ENCODE results near the gene HINT1. TPM values are rescaled to one million over a fixed set of nuclear protein-coding genes. Genes with fewer than 3 reads are reported as not detected.
"Not testable (repeated sequence)": the region's sequence is repeated elsewhere in the genome, so short reads cannot be mapped to it uniquely, and the experiment has no call there.

Gene HINT1
- polyA plus RNA-seq, 1 donor: 358 TPM

DNA sequence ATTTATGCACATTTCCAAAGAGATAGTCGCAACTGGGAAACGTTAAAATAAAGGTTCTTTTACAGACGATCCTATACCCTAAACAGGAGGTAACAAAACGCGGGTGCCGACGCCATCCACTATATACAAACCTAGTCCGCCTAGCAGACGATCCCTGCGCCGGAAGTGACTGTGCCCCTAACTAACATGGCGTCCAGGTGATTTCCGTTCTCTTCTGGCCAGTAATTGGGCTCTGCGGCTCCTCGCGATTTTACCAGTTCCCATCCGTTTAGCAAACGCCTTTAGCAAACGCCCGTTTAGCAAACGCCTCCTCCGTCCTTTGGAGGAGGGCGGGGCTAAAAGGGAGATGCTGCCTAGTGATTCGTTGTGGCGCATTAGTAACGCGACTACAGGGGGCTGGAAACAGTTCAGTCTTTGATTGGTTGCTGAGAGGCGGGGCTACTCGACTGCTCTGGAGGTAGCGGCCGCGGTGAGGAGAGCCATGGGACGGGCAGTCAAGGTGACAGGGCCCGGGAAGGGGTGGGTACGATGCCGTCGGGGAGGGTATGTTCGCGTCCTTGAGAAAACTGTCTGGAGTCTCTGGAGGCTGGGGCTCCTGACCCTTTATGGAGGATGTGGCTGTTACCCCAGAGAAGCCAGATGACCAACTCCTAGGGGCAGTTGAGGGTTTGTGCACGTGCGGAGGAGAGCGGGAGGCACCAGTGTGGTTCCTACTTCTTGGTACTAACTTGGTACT, 5.7 kb upstream of the HINT1 start, which contains the start of gene LYRM7:
Gene LYRM7 (plus strand): TSS at position 405 of the 736 bp plus-strand sequence. CDS start 77 bp downstream, at position 482.
- peak; percentile 99 for DNase-seq (ENCODE audit: low read depth)

DNA sequence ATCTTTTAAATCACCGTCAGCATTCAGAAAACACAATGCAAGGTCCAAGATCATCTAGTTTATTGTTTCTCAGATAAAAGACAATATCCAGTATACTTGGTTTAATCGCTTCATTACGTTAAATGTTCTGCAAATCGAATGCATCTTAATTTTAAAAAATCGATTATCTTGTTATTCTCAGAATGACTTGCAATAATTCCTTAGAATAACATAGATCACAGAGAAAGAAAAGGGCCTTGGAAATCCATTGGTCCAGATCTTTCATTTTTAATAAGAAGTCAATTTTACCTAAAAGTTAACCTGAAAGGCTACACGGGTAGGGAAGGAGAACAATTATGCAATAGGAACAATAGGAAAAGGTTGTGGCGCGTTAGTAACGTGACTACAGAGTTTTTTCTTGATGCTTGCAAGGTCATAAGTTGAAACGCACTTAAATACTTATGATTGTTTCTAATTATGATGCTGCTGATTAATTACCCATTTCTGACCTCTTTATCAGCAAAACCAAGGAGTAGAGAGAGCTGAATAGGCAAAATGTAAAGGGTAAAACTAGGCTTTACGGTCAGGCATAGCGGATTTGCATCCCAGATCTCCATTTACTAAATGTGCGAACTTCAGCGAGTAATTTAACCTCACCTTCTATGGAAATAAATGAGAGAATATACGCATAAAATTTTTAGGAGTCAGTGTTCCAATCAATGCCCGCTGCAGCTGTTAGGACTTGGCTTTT, 4.9 kb upstream of the HINT1 start:
- DNase-seq (ENCODE audit: low read depth): no peak

DNA sequence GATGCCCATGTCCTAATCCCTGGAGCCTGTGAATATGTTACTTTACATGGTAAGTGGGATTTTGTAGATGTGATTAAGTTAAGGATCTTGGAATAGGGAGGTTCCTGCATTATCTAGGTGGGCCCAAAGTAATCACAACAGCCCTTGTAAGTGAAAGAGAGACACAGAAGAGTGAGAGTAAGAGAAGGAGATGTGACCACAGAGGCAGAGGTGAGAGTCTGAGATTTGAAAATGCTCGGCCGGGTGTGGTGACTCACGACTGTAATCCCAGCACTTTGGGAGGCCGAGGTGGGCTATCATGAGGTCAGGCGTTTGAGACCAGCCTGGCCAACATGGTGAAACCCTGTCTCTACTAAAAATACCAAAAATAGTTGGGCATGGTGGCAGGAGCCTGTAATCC, 2.6 kb upstream of the HINT1 start:
- no peak for DNase-seq (ENCODE audit: low read depth)

DNA sequence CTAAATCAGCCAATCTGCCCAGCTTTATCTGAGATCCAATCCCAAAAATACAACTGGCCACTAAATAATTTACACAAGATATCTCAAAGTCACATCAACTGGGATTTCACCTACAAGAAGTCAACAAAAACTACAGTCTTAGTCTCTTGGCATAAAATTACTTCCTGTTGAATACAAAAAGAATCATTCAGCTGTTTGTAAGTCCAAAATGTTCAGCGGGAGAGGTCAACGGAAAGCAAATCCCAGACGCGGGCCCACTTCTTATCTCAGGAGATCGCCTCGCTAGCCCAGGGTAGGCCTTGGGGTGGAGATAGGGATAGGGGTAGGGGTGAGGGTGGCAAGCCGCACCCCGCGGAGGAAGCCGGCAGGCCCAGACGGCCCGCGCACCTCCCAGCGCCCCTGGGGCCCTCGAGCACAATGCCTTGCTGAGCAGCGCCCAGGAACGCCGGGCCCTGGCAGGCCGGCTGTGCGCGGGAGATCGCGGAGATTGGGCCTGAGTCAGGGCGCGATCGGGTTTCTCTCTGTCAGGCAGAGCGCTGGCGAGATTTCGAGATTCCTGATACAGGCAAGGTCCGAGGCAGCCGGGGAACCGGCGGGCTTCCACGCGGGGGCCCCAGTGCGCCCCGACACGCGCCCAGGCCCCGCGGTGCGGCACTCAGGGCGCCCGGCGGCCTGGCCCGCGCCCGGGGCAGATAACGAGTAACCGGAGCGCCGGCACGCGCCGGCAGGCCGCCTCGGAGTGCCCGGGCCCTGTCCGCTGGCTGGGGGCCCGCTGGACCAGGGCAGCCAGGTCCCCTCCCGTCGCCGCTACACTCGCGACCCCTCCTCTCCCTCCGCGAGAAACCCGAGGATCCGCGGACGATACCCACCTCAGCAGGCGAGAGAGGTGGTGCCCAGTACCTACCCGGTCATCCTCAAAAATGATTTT, 601 bp downstream of the HINT1 start:
- no peak for DNase-seq (ENCODE audit: low read depth)

DNA sequence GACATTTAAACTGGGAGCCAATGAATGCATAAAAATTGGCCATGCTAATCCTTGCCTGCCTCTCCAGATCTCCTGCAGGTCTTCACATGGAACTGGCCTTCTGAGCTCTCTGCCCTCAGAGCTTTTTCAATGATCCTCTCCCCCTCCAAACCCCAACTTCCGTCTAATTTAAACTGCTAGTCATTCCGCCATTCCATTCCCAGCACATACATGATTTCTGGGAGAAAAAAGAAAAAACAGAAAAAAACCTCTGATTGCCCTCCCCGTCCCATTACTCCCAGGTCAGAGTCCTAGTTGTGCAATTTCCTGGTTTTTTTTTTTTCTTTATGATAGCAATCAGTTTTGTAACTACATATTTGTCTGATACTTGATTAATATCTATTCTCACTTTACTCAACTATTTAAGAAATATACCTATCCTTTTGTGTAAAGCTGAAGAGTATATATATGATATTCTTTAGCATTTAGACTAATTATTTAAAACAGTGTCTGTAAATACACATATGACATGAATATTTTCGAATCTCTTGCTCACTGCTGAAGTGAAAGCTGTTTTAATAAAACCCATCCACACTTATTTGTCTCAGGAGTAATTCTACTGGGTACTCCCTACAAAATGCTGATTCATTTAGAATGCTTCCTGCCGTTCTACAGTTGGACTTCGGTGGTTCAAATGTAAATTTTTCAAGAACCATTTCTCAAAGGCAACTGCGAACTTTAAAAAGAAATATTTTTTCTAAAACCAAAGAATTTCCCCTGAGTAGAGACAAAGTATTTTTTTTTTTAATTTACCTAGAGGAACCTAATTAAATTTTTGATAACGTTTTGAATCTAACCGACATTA, 1.6 kb downstream of the HINT1 start:
- no peak for DNase-seq (ENCODE audit: low read depth)

DNA sequence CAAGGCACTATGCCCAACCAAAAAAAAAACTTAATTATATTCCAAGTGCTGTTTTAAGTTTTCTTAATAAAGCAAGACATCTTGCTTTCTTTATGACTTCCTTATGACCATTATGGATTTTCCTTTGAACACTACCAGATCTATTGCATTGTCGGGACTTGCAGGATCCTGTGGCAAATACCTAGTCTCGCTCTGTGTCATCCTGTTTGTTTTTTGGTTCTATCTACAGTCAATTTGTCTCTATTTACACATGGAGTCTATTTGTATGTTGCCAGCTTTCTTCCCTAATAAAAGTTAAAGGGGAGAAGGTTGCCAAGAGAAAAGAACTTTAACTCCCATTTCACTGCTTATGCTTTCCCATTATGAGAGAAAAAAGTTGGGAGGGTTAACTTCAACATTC, 4.9 kb downstream of the HINT1 start:
- no peak for DNase-seq (ENCODE audit: low read depth)

DNA sequence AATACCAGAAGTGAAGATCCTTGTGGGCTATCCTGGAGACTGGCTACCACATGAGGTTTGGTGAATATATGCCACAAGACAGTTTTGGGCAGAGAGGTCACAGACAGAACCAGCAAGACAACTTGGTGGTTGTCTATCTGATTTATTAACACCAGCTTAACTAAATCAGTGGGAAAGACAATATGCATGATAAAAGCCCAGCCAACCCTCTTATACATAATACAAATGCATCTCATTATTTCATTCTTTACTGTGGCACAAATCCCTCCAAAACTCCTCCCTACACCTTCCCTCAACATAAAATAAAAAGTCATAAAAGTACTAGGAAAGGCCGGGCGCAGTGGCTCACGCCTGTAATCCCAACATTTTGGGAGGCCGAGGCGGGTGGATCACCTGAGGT, 8.1 kb downstream of the HINT1 start:
- DNase-seq (ENCODE audit: low read depth): no peak

DNA sequence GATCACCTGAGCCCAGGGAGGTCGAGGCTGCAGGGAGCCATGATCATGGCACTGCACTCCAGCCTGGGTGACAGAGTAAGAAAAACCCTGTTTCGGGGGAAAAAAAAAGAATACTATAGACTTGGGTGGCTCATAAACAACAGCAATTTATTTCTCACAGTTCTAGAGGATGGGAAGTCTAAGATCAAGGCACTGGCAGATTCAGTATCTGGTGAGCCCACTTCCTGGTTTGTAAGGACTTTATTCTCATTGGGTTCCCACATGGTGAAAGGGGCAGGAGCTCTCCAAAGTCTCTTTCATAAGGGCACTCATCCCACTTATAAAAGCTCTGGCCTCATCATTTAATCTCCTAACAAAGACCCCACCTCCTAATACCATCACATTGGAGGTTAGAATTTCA, 8.7 kb downstream of the HINT1 start:
- no peak for DNase-seq (ENCODE audit: low read depth)

DNA sequence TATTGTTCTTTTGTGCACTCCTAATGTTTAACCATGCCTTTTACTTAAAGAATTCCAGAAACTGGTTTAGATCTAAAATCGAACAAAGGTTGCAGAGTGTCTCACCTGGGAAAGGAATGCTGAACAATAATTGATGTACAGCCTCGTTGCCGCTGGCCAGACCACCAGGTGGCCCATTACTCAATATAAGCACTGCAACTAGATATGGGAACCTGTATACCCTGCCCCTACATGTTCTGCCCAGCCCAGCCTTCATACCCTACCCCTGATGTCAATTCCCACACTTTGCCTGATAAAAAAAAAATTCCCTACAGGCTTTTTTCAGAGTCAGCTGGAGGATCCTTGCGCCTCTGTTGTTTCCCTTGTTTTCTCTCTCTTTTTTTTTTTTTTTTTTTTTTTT, 13.8 kb downstream of the HINT1 start:
- no peak for DNase-seq (ENCODE audit: low read depth)

DNA sequence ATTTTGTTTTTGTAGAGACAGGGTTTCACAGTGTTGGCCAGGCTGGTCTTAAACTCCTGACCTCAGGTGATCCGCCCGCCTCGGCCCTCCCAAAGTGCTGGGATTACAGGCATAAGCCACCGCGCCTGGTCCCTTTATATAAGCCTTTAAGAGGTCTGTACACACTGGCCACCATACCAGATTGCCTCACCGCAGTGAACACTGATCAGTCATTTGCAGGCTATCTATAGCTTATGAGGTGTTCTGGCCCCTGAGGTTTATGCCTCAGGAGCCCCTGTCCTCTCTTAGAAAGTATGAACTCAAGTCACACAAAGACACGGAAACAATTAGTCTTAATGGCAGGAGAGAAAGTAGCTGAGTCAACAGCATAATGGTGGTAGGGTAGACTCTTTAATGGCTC, 14.6 kb downstream of the HINT1 start:
- no peak for DNase-seq (ENCODE audit: low read depth)

DNA sequence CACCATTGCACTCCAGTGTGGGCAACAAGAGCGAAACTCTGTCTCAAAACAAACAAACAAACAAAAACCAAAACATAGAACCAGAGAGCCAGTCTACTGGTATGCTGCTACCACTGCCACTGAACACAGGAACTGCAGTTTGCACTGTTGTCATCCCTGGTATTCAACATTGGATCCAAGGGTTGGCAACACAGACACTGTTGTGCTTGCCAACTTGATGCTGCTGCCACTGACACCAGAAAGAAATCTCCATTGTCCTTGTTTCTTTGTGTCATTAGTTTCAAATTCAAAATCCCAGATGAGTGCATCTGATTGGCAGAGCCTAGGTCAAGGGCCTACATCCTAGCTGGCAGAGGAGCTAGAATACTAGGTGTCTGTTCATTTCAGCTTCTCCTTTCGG, 16.2 kb downstream of the HINT1 start:
- no peak for DNase-seq (ENCODE audit: low read depth)

DNA sequence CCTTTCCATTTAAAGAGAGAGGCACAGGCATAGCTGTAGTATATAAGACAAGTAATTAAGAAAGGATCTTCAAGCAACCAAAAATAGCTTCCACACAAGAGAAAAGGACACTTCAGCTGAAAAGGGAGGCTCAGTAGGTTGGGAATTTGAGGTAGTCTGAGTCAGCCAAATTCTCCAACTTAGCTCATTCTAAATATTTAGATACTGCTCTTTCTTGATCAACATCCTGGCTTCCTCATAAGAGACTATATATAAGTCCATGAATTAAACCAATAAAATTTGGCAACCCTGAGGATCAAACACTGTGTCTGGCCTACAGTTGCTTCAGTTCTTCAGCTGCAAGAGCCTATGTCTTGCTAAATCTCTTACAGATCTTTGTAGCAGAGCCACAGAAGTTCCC, 17.8 kb downstream of the HINT1 start:
- no peak for DNase-seq (ENCODE audit: low read depth)

DNA sequence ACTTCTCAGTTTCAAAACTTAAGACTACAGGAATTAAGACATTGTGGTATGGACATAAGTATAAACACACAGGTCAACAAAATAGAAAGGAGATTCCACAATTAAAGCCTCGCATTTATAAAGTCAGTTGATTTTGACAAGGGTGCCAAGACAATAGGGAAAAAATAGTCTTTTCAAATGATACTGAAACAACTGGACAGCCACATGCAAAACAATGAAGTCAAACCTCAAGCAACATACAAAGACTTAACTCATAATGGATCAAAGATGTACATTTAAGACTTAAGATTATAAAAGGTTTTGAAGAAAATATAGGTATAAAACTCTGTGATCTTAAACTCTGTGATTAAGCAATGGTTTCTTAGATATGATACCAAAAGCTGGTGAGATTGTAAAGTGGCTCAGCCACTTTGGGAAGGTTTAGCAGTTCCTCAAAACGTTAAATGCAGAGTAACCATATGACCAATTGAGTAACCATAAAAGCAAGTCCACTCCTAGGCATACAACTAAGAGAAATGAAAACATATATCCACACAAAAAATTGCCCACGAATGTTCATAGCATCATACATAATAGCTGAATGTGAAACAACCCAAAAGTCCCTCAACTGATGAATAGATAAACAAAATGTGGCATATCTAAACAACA, 22.0 kb downstream of the HINT1 start:
- DNase-seq (ENCODE audit: low read depth): no peak

DNA sequence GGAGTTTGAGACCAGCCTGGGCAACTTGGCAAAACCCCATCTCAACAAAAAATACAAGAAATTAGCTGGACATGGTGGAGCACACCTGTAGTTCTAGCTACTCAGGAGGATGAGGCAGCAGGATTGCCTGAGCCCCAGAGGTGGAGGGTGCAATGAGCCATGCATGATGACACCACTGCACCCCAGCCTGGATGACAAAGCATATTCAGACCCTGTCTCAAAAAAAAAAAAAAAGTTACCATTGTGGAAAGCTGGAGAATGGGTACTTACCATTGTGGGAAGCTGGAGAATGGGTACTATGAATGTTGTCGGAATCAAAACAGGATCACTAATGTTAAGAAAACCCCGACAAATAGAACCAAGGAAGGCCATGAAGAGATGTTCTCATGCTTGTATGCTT, 25.7 kb downstream of the HINT1 start:
- no peak for DNase-seq (ENCODE audit: low read depth)

DNA sequence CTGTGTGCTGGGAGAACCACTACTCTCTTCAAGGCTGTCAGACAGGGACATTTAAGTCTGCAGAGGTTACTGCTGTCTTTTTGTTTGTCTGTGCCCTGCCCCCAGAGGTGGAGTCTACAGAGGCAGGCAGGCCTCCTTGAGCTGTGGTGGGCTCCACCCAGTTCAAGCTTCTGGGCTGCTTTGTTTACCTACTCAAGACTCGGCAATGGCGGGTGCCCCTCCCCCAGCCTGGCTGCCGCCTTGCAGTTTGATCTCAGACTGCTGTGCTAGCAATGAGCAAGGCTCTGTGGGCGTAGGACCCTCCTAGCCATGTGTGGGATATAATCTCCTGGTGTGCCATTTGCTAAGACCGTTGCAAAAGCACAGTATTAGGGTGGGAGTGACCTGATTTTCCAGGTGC, 26.6 kb downstream of the HINT1 start:
- not testable (repeated sequence) for DNase-seq (ENCODE audit: low read depth)

DNA sequence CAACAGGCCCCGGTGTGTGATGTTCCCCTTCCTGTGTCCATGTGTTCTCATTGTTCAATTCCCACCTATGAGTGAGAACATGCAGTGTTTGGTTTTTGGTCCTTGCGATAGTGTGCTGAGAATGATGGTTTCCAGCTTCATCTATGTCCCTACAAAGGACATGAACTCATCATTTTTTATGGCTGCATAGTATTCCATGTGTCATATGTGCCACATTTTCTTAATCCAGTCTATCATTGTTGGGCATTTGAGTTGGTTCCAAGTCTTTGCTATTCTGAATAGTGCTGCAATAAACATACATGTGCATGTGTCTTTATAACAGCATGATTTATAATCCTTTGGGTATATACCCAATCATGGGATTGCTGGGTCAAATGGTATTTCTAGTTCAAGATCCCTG, 32.0 kb downstream of the HINT1 start:
- not testable (repeated sequence) for DNase-seq (ENCODE audit: low read depth)

DNA sequence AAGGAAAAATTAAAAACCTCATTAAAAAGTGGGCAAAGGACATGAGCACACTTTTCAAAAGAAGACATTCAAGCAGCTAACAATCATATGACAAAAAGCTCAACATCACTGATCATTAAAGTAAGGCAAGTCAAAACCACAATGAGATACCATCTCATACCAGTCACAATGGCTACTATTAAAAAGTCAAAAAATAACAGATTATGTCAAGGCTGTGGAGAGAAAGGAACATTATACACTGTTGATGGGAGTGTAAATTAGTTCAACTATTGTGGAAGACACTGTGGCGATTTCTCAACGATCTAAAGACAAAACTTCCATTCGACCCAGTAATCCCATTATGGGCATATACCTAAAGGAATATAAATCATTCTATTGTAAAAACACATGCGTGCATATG, 35.8 kb downstream of the HINT1 start:
- DNase-seq (ENCODE audit: low read depth): no peak

DNA sequence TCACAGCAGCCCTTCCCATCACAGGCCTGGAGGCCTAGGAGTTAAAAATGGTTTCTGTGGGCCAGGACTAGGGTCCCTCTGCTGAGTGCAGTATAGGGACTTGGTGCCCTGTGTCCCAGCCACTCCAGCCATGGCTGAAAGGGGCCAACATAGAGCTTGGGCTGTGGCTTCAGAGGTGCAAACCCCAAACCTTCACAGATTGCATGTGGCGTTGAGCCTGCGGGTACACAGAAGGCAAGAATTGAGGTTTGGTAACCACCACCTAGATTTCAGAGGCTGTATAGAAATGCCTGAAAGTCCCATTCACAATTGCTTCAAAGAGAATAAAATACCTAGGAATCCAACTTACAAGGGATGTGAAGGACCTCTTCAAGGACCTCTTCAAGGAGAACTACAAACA, 37.8 kb downstream of the HINT1 start:
- DNase-seq (ENCODE audit: low read depth): not testable (repeated sequence)

DNA sequence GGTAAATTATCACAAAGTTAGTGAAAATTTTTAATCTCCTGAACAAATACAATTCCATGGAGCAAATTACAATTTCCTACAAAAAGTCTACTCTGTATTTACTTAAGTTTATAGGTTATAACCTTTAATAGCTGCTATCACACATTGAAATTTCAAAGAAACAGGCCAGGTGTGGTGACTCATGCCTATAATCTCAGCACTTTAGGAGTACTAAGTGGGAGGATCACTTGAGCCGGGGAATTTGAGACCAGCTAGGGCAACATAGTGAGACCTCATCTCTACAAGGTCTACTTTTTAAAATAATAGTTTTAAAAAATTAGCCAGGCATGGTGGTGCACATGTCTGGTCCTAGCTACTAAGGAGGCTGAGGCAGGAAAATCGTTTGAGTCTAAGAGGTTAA, 50.3 kb downstream of the HINT1 start:
- DNase-seq (ENCODE audit: low read depth): no peak

DNA sequence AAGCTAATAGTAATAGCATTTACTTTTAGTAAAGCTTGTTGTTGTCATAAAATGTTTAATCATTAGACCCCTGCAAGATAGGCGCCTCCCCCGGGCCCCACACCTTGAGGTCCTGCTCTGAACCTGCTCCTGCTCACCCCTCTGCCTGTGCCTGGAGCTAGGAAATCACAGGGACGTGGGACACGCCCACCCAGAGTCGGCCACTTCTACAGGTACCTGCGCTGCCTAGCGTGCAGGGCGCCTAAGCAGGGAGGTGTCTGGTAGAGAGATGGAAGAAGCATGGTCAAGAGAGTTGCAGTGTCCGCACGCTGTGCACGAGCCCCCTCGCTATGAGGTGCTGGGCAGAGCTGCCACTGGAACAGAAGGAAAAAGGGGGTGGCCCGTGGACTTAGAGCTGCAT, 52.6 kb downstream of the HINT1 start:
- no peak for DNase-seq (ENCODE audit: low read depth)

DNA sequence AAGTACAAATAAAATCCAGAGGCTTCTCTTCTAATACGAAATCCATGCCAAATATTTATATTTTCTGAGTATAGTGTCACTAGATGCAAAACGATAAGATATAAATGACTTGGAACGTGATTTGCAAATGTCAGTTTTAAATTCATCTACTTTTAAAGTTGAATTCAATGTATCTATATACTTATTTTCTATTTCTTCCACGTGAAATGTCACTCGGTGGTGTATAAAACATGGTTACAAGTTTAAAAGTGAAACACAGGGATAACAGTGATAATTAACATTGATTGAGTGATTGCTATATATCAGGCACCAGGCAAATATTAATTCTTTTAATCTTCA, 54.8 kb downstream of the HINT1 start:
- no peak for DNase-seq (ENCODE audit: low read depth)
